CD4-positive, alpha-beta T cell treated with Interleukin-6 for 4 hours (primary cell): ENCODE results near the gene TRIM44.
"Not testable (repeated sequence)": the region's sequence is repeated elsewhere in the genome, so short reads cannot be mapped to it uniquely, and the experiment has no call there.

Source experiments
- DNase-seq: peaks from one replicate; pipeline ENCODE4 v3.0.0-alpha.2; 2020; ENCODE audit warnings: mixed read lengths

The TRIM44 gene

DNA sequence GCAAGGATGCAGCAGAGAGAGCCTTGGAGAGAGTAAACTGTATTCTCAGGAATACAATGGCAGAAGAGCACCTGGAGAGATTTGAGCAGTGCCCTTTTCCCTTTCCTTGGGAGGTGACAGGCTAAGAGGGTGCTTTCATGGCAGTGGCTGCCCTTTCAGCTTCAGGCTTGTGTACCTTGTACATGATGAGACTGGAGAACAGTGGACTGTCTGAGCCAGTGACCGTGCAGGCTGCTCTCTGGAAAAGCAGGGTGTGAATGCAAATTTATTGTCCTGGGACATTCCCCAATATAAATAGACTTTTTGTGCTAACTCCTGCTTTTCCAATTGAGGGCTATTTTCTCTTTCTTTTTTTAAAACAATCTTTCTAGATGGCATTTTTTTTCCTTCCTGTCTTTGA is 99.3 kb downstream of the TRIM44 start:
- DNase-seq: no peak

- DNase-seq: no peak
Measured at GRCh38 chr11:35763301-35763700, 100.7 kb downstream of the TRIM44 start.

GRCh38 chr11:35763765-35764164 is 101.2 kb downstream of the TRIM44 start:
- no peak for DNase-seq

DNA sequence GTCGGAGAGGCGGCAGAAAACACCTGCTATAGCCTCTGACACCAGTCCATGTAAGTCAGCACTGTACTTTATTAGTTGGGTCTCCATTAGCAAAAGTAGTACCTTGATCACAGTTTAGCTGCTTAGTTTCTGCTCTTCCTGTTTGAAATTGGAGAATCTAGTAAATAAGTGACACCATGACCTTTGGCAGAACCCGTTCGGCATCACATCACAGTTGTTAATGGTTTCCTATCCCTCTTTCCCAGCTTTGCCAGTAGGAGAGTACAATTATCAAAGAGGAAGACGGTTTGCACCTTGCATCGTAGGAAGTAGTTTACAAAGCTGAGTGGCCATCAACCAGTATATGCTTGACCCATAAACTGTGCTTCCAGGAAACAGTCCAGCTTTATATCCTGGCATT is 101.8 kb downstream of the TRIM44 start:
- DNase-seq: no peak

- DNase-seq: no peak
Measured at GRCh38 chr11:35765211-35765610, 102.6 kb downstream of the TRIM44 start.

- DNase-seq: no peak
Measured at GRCh38 chr11:35766651-35767050, 104.1 kb downstream of the TRIM44 start.

GRCh38 chr11:35770425-35770824 is 107.8 kb downstream of the TRIM44 start:
- DNase-seq: not testable (repeated sequence)

GRCh38 chr11:35771722-35772121 is 109.1 kb downstream of the TRIM44 start:
- DNase-seq: no peak

DNA sequence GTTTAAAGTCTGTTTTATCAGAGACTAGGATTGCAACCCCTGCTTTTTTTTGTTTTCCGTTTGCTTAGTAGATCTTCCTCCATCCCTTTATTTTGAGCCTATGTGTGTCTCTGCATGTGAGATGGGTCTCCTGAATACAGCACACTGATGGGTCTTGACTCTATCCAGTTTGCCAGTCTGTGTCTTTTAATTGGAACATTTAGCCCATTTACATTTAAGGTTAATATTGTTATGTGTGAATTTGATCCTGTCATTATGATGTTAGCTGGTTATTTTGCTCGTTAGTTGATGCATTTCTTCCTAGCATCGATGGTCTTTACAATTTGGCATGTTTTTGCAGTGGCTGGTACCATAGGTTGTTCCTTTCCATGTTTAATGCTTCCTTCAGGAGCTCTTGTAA is 114.7 kb downstream of the TRIM44 start:
- not testable (repeated sequence) for DNase-seq

GRCh38 chr11:35778943-35779342 is 116.4 kb downstream of the TRIM44 start:
- not testable (repeated sequence) for DNase-seq

DNA sequence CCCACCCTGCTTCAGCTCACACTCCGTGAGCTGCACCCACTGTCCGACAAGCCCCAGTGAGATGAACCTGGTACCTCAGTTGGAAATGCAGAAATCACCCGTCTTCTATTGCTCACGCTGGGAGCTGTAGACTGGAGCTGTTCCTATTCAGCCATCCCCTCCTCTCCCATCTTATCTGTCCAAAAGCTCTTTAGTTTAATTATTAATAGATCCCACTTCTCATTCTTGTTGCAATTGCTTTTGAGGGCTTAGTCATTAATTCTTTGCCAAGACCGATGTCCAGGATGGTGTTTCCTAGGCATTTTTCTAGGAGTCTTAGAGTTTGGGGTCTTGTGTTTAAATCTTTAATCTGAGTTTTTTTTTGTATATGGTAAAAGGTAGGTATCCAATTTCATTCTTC is 116.8 kb downstream of the TRIM44 start:
- no peak for DNase-seq

DNA sequence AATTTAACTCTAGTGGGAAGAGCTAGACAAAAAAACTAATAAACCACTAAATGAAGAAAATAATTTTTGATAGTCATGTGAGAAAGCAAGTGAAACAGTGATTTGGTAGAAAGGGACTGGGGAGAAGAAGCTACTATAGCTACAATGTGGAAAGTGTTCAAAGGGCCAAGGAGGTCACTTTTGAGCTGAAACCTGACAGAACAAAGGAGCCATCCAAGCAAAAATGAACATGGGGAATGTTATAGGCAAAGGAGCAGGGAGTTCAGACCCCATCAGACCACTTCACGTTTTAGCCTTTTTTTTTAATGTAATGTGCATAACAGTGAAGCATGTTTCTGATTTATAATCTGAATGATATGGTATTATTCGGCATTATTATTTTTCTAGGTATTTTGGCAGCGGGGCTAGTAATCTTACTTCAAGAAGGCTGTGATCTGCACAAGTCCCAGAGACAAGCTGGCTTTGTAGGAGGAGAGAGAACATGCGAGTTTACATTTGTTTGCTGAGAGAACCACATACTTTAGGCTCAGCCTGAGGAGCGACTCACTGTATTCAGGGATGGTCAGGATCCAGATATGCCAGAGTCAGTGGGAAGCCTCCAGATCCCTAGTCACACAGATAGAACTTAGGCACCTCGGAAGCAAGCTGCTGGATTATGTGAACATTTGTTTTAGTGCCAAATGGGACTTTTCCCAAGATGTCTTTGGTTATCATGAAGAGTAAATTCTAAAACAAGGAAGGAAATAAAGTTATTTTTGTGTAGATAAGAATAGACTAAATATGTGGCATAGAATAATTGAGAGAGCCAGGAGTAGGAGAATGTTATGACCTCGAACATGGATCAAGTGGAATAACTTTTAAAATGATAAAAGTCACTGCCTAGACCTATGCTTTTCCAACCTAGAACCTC is 118.6 kb downstream of the TRIM44 start:
- no peak for DNase-seq

GRCh38 chr11:35781861-35782470 is 119.4 kb downstream of the TRIM44 start:
- DNase-seq: no peak

- no peak for DNase-seq
Measured at GRCh38 chr11:35783809-35784208, 121.2 kb downstream of the TRIM44 start.

GRCh38 chr11:35784699-35785098 is 122.1 kb downstream of the TRIM44 start:
- DNase-seq: no peak

DNA sequence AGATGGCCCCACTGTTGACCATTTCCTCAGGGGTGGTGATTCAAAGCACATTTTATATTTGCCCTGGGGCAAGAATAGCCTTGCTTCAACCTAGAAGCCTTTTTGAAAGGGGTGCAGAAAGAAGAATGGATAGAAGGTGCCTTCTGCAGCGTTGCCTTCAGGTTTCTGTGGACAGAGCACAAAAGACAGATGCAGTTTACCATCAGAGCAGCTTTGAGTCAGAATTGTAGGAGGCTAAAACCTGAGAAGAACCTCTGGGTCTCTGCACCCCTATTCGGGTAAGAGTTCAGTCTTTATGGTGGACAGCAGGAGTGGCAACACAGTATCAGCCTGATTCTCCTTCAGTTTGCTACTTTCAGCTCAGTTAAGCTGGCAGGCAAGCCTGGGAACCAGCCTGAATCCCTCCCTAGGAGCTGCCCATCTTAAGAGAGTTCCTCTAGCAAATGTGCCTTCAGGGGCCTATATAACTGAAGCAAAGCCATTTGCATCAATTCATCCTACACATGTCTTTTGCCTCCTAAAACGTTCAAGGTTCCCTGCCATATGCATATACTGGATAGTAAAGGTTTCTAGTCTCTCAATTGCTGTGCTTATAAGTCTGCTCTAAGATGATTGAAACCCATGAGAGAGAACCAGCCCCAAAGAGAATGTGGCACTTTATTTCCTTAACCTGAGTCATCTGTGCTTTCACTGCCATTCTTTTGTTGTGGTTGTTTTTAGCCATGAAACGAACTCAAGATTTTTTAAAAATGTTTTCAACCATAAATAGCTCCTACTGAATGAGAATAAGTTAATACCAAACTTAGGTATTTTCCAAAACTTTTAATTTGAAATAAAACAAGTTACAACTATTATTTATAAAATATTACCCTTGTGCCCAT is 123.0 kb downstream of the TRIM44 start:
- DNase-seq: no peak

DNA sequence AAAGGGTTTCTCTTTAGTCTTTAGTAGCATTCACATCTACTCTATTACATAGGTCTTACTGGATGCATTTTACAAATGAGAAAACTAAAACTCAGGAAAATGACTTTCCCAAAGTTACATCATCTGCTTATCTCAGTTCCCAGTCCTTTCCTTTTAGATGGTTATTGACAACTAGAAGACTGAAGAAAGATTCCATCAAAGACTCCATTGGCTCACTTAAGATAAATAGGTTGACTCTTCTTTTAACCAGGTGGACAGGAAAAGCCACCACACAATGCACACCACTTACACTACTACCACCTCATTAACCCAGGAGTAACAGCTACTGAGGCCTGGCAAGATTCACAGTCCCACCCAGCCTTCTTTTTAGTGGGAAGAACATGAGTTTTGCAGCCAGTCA is 123.6 kb downstream of the TRIM44 start:
- no peak for DNase-seq

- no peak for DNase-seq
Measured at GRCh38 chr11:35787013-35787504, 124.5 kb downstream of the TRIM44 start.

DNA sequence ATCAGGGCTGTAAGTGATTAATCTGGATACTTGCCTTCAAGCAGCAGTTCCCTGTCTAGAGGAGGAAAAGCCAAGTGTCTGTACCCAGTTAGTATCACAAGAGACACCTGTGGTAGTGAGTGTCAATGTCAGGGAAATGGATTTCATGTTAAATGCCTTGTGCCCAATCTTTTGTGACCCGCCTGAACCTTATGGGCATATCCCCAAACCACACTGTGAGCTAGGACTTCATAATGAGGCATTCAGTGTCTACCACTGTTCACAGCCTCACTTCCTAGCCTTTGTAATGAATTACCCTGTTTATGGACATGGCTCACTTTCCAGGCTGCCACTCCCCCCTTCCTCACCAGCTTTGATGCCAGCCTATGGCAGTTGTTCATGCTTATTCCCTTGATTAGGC is 125.1 kb downstream of the TRIM44 start:
- DNase-seq: no peak

GRCh38 chr11:35791088-35791958 is 128.7 kb downstream of the TRIM44 start:
- DNase-seq: no peak

- DNase-seq: no peak
Measured at GRCh38 chr11:35792148-35792845, 129.7 kb downstream of the TRIM44 start.

DNA sequence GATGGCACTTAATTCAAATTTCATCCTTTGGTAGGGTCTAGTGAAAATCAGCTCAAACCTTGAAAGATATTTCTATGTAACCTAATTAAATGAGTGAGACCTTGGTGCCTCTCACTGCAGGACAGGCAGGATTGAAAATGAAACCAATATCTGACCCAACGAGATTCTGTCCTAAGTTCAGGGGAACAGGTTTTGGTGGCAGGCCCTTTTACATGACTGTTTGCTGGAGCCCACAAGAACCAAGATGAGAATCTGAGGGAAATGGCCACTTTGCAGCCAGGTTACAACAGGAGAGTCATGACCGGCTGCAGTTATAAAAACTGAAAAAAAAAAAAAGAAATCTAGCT is 130.2 kb downstream of the TRIM44 start:
- DNase-seq: no peak
